NCI-H1930 (cell line): ENCODE measurements around the gene GCN1.

ENCODE experiments used
- DNase-seq, 2 experiments: peaks; one replicate each; lab custom pipeline; 2025; lab: John Stamatoyannopoulos, UW

The GCN1 gene

GRCh38 chr12:120183211-120183631, 11.3 kb downstream of the GCN1 start:
- DNase-seq, result no peak

- no peak for DNase-seq
Observed at GRCh38 chr12:120181991-120182631, 12.4 kb downstream of the GCN1 start.

GRCh38 chr12:120180975-120181374, 13.5 kb downstream of the GCN1 start:
- no peak for DNase-seq

GRCh38 chr12:120175537-120175936, 19.0 kb downstream of the GCN1 start:
- no peak for DNase-seq

- DNase-seq, result no peak
Observed at GRCh38 chr12:120175062-120175461, 19.5 kb downstream of the GCN1 start.

- DNase-seq, result no peak
Observed at GRCh38 chr12:120172053-120172452, 22.5 kb downstream of the GCN1 start.

- DNase-seq, result no peak
Observed at GRCh38 chr12:120170631-120171030, 23.9 kb downstream of the GCN1 start.

GRCh38 chr12:120169946-120170345, 24.6 kb downstream of the GCN1 start:
- no peak for DNase-seq

- DNase-seq, result no peak
Observed at GRCh38 chr12:120168337-120168736, 26.2 kb downstream of the GCN1 start.

GRCh38 chr12:120167529-120168095, 26.9 kb downstream of the GCN1 start:
- no peak for DNase-seq

- no peak for DNase-seq
Observed at GRCh38 chr12:120164293-120164692, 30.2 kb downstream of the GCN1 start.

GRCh38 chr12:120162763-120163162, 31.8 kb downstream of the GCN1 start:
- no peak for DNase-seq

GRCh38 chr12:120161852-120162251, 32.7 kb downstream of the GCN1 start:
- DNase-seq, result no peak

GRCh38 chr12:120159509-120160237, 34.8 kb downstream of the GCN1 start:
- DNase-seq, result no peak

- no peak for DNase-seq
Observed at GRCh38 chr12:120158351-120158750, 36.2 kb downstream of the GCN1 start.

- DNase-seq, result no peak
Observed at GRCh38 chr12:120157678-120158077, 36.8 kb downstream of the GCN1 start.

- no peak for DNase-seq
Observed at GRCh38 chr12:120156315-120157259, 37.9 kb downstream of the GCN1 start.

- DNase-seq, result no peak
Observed at GRCh38 chr12:120155072-120155471, 39.4 kb downstream of the GCN1 start.

- DNase-seq, result no peak
Observed at GRCh38 chr12:120150919-120151525, 43.5 kb downstream of the GCN1 start.

GRCh38 chr12:120148011-120148410, 46.5 kb downstream of the GCN1 start:
- no peak for DNase-seq

- DNase-seq, result no peak
Observed at GRCh38 chr12:120145164-120145563, 49.4 kb downstream of the GCN1 start.

GRCh38 chr12:120144215-120144614, 50.3 kb downstream of the GCN1 start:
- DNase-seq, result no peak
